AG04450 (cell line): ENCODE data around the gene MED28. TPM values are rescaled to one million over a fixed set of nuclear protein-coding genes. Genes with fewer than 3 reads are reported as not detected.

Experiments used
- CTCF ChIA-PET: fragments of 300-600, 350-600 bp; formaldehyde crosslinking; extraction: SDS; loops from one replicate; lab custom pipeline; 2022; ENCODE audit warnings: antibody characterized with exemption, inconsistent platforms; lab: Charles Lee
- POLR2A ChIA-PET: fragments of 350-600 bp; formaldehyde crosslinking; extraction: SDS; loops from one replicate; lab custom pipeline; 2021; ENCODE audit warnings: antibody characterized with exemption, inconsistent platforms; lab: Yijun Ruan, JAX
- DNase-seq: peaks from one replicate; pipeline ENCODE4 v3.0.0-alpha.2; 2011; ENCODE audit warnings: low read depth, low spot score
- H3K27ac ChIP-seq: one replicate; pipeline ENCODE4 v1.5.1; 2012; ENCODE audit warnings: low read depth, low read length, control low read depth
- H3K27me3 ChIP-seq: one replicate; pipeline ENCODE4 v1.6.0; 2012; ENCODE audit warnings: low read length; ENCODE audit not compliant: control insufficient read depth, insufficient read depth
- H3K4me3 ChIP-seq: 2 replicates; pipeline ENCODE4 v1.5.1; 2011; ENCODE audit warnings: mild to moderate bottlenecking, low read depth, low read length, control low read depth
- H3K9me3 ChIP-seq: 2 replicates; pipeline ENCODE4 v1.5.1; 2012; ENCODE audit warnings: low read length; ENCODE audit not compliant: control insufficient read depth, insufficient read depth
- polyA plus RNA-seq: library from polyadenylated mRNA; depleted of rRNA; stranded (reverse); fragments of >200 nt; gene quantifications from 2 replicates; pipeline ENCODE4 v1.2.3, GENCODE V29; 2011; rRNA removed
- TF ChIP-seq, protein P1 (sequence below): IDR thresholded peaks from 2 replicates; pipeline ENCODE4 v1.5.1; 2011; ENCODE audit warnings: low read depth, low read length, control low read depth, inconsistent platforms

MED28 gene
- polyA plus RNA-seq, 1 experiment: 48.6 TPM

DNA sequence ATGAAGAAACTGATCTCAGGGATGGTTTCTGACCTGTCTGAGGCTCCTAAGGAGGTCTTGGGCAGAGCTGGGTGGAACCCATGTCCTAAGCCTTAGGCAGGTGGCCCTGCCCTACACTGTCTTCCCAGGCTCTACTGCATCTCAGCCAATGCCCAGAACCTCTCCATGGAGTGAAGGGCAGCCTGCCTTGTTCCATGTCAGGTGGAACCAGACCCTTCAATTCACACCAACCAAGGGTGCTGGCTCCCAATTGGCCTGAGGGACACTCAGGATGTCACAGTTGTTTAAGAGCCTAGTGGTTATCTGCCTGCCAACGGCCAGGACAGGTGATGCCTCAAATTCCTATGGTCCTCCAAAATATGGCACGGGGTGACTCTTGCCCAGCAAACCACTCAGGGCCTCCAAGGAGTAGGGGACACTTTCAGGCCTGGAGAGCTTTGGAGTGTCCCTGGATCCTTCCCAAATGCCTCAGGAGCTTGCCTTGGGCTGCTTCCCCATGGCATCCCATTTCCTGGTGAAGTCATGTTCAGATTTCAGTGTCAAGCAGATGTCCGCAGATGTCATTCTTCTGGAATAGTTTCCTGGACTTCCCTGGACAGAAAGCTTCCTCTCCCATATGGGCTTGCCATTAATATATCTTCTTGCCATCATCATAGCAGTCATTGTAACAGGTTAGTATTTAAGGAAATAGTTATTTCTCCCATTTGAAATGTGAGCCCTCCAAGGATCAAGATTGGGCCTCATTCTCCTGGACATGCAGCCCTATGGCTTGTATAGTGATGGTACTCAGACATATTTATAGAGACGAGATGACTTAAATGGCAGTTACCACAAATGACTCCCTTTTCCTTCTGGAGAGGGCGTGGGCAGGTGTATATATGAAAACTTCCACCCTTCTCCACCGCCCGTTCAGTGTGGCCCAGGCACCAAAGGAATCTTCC, 67.1 kb downstream of the MED28 start:
- ChIA-PET CTCF (no interaction called here), POLR2A (no interaction called here)
- TF ChIP-seq, protein P1, sequence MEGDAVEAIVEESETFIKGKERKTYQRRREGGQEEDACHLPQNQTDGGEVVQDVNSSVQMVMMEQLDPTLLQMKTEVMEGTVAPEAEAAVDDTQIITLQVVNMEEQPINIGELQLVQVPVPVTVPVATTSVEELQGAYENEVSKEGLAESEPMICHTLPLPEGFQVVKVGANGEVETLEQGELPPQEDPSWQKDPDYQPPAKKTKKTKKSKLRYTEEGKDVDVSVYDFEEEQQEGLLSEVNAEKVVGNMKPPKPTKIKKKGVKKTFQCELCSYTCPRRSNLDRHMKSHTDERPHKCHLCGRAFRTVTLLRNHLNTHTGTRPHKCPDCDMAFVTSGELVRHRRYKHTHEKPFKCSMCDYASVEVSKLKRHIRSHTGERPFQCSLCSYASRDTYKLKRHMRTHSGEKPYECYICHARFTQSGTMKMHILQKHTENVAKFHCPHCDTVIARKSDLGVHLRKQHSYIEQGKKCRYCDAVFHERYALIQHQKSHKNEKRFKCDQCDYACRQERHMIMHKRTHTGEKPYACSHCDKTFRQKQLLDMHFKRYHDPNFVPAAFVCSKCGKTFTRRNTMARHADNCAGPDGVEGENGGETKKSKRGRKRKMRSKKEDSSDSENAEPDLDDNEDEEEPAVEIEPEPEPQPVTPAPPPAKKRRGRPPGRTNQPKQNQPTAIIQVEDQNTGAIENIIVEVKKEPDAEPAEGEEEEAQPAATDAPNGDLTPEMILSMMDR: no peak

DNA sequence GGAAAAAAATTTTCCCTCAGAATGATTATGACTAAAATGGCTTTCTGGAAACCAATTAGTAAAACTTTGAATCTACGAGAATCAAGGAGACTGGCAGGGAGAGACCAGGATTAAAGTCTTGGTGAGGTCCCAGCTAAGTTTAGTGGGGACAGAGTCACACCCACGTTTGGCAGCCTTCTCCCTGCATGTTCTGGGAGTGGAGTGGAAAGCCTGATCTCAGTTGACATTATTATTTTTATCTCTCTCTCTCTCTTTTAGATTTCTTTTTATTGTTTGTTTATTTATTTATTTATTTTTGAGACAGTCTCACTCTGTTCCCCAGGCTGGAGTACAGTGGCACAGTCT, 67.8 kb downstream of the MED28 start:
- no peak overlapping the region for H3K27ac ChIP-seq
- POLR2A ChIA-PET: no interaction called here
- no peak for DNase-seq
- CTCF ChIA-PET: no interaction called here
- no peaks in the 10 kb centered on the region for H3K27me3 ChIP-seq
- H3K4me3 ChIP-seq: no peak overlapping the region
- TF ChIP-seq, protein P1: no peak
- no peaks in the 10 kb centered on the region for H3K9me3 ChIP-seq

More for the DNA sequence above, 67.1 kb downstream of the MED28 start:
- no peak overlapping the region for H3K4me3 ChIP-seq
- no peak overlapping the region for H3K27ac ChIP-seq
- DNase-seq: no peak
- no peaks in the 10 kb centered on the region for H3K9me3 ChIP-seq
- no peaks in the 10 kb centered on the region for H3K27me3 ChIP-seq

Other genes with a start within 250 kb of the MED28 start
- 31.4 and 36.4 TPM in 2 replicates for gene QDPR, start 102.6 kb upstream of the MED28 start, polyA plus RNA-seq
- not detected in 2 replicates for gene CLRN2, start 99.5 kb upstream of the MED28 start, polyA plus RNA-seq
- 57.2 and 63.3 TPM in 2 replicates for gene LAP3, start 37.4 kb upstream of the MED28 start, polyA plus RNA-seq
- 0.07 and 0.09 TPM in 2 replicates for gene FAM184B, start 167.0 kb downstream of the MED28 start, polyA plus RNA-seq
- 19.8 and 22.2 TPM in 2 replicates for gene DCAF16, start 196.1 kb downstream of the MED28 start, polyA plus RNA-seq
- 5.3 and 9.1 TPM in 2 replicates for gene NCAPG, start 196.3 kb downstream of the MED28 start, polyA plus RNA-seq